Measurements from ENCODE around the gene FHIP1A. TPM values are rescaled to one million over a fixed set of nuclear protein-coding genes. Genes with fewer than 3 reads are reported as not detected.
"Not testable (repeated sequence)": the region's sequence is repeated elsewhere in the genome, so short reads cannot be mapped to it uniquely, and the experiment has no call there.

Gene FHIP1A
- total RNA-seq, 1 experiment from 2014 or later, result 14.8 TPM

- H3K9me2 ChIP-seq (ENCODE audit: insufficient read depth); H3K4me3 ChIP-seq (replicated peaks in 1 of 2; ENCODE audit: low read depth in 1 of 2, low read length in 2 of 2); H3K27ac ChIP-seq (ENCODE audit: low read depth, low read length); ATAC-seq; H3K4me2 ChIP-seq (ENCODE audit: low read length); H3K9ac ChIP-seq (ENCODE audit: low read length); DNase-seq (ENCODE audit: low read depth, low spot score); H3K27me3 ChIP-seq (ENCODE audit: insufficient read depth, low read length); H3K79me2 ChIP-seq (ENCODE audit: insufficient read depth, low read length); H3K9me3 ChIP-seq (ENCODE audit: control insufficient read depth in 1 of 2, insufficient read depth in 1 of 2, low read depth in 1 of 2, low read length in 2 of 2); CTCF ChIA-PET; RAD21 ChIA-PET (ENCODE audit: low non-redundant PET in 1 of 2, low total read pairs in 2 of 2, uncharacterized antibody in 2 of 2, unreplicated experiment in 2 of 2); H3K36me3 ChIP-seq (ENCODE audit: control insufficient read depth in 1 of 2, insufficient read depth in 2 of 2, low read length in 2 of 2); BruUV-seq (replicated peaks); H4K20me1 ChIP-seq (ENCODE audit: insufficient read depth); POLR2A ChIA-PET; H2AFZ ChIP-seq (ENCODE audit: low read depth, low read length, poor library complexity, severe bottlenecking): not testable (repeated sequence)
- intact Hi-C loops (cut with micrococcal nuclease), result loop anchor here (5.0 kb wide), 1 partner anchor 83 kb away; no protein-coding TSS in a partner anchor
- H3K4me1 ChIP-seq (ENCODE audit: control insufficient read depth in 1 of 2, insufficient read depth in 2 of 2, low read length in 2 of 2), result peaks cover 7 to 20% of the 10 kb centered on the region in 2 experiments
Observed at GRCh38 chr4:151404802-151405201, 4.2 kb upstream of the FHIP1A start.

- no TSS peak for BruUV-seq (replicated peaks)
- no peak for ATAC-seq
Observed at GRCh38 chr4:151407018-151407417, 2.0 kb upstream of the FHIP1A start.

More at GRCh38 chr4:151407018-151407417, 2.0 kb upstream of the FHIP1A start:
- no peaks in the 10 kb centered on the region for H3K27me3 ChIP-seq (ENCODE audit: insufficient read depth, low read length)
- H3K4me2 ChIP-seq (ENCODE audit: low read length), result no peak overlapping the region
- H3K9ac ChIP-seq (ENCODE audit: low read length), result no peak overlapping the region
- no peak overlapping the region for H3K4me3 ChIP-seq (replicated peaks in 1 of 2; ENCODE audit: low read depth in 1 of 2, low read length in 2 of 2)
- no peak overlapping the region for H3K27ac ChIP-seq (ENCODE audit: low read depth, low read length)
- no peak for TF ChIP-seq YY1 (IDR thresholded peaks at IDR 0.05; ENCODE audit: extremely low read depth, insufficient replicate concordance, low read depth, low read length)
- TF ChIP-seq TCF7L2 (IDR thresholded peaks at IDR 0.05; ENCODE audit: borderline replicate concordance, extremely low read depth, insufficient read depth, insufficient read length), result no peak
- no peak for TF ChIP-seq POLR2AphosphoS5 (IDR thresholded peaks at IDR 0.05; ENCODE audit: low read depth, low read length)
- RAD21 ChIA-PET (ENCODE audit: low non-redundant PET in 1 of 2, low total read pairs in 2 of 2, uncharacterized antibody in 2 of 2, unreplicated experiment in 2 of 2), result no interaction called here
- intact Hi-C loops (cut with micrococcal nuclease), result loop anchor here (5.0 kb wide), 1 partner anchor 85 kb away; no protein-coding TSS in a partner anchor
- CTCF ChIA-PET, result no interaction called here
- H2AFZ ChIP-seq (ENCODE audit: low read depth, low read length, poor library complexity, severe bottlenecking), result no peak overlapping the region
- no peaks in the 10 kb centered on the region for H4K20me1 ChIP-seq (ENCODE audit: insufficient read depth)
- no peaks in the 10 kb centered on the region for H3K9me2 ChIP-seq (ENCODE audit: insufficient read depth)
- no peaks in the 10 kb centered on the region for H3K79me2 ChIP-seq (ENCODE audit: insufficient read depth, low read length)
- no peaks in the 10 kb centered on the region for H3K36me3 ChIP-seq (ENCODE audit: control insufficient read depth in 1 of 2, insufficient read depth in 2 of 2, low read length in 2 of 2)
- peaks cover 11 to 26% of the 10 kb centered on the region in 2 experiments for H3K4me1 ChIP-seq (ENCODE audit: control insufficient read depth in 1 of 2, insufficient read depth in 2 of 2, low read length in 2 of 2)
- POLR2A ChIA-PET, result no interaction called here
- H3K9me3 ChIP-seq (ENCODE audit: control insufficient read depth in 1 of 2, insufficient read depth in 1 of 2, low read depth in 1 of 2, low read length in 2 of 2), result no peaks in the 10 kb centered on the region
- no peak for DNase-seq (ENCODE audit: low read depth, low spot score)
